NCI-H748 (cell line): ENCODE data around the gene BRD1.

Source experiments
- DNase-seq: peaks from one replicate; lab custom pipeline; 2025; ENCODE audit not compliant: unreplicated experiment; lab: John Stamatoyannopoulos, UW

The BRD1 gene

GRCh38 chr22:49803737-49804375 is 23.8 kb downstream of the BRD1 start:
- no peak for DNase-seq

- DNase-seq, result no peak
Measured at GRCh38 chr22:49803134-49803533, 24.5 kb downstream of the BRD1 start.

DNA sequence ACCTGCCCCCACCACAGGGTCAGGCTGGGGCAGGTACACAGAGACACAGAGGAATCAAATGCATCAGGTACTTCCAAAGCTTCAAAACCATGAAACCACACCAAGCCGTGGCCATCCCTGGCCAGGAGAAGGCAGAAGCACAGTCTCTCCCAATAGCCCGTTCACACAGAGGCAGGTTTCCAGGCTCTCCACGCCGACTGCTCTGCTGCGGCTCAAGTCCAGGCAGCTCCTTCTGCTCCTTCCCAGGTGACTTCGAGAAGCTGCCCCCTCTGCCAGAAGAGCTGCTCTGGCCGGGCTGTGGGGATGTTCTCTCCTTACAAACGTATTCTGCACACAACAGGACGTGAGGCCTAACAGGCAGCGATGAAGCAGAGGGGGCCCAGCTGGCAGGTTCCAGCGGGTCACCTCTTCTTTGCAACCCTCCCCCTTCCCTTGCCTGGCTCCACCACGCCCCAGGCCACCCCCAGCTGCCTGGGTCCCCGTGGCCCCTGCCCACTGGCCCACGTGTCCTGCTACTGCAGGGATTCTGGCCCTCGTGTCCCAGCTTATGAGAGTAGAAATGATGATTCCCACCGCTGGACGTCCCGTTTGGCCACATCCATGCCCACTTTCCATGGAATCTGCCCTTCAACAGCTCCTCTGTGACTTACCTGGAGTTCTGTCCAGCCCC is 26.1 kb downstream of the BRD1 start:
- DNase-seq, result no peak

- DNase-seq, result no peak
Measured at GRCh38 chr22:49800408-49801238, 27.1 kb downstream of the BRD1 start.

- DNase-seq, result no peak
Measured at GRCh38 chr22:49799431-49800075, 28.1 kb downstream of the BRD1 start.

- no peak for DNase-seq
Measured at GRCh38 chr22:49798486-49799151, 29.1 kb downstream of the BRD1 start.

DNA sequence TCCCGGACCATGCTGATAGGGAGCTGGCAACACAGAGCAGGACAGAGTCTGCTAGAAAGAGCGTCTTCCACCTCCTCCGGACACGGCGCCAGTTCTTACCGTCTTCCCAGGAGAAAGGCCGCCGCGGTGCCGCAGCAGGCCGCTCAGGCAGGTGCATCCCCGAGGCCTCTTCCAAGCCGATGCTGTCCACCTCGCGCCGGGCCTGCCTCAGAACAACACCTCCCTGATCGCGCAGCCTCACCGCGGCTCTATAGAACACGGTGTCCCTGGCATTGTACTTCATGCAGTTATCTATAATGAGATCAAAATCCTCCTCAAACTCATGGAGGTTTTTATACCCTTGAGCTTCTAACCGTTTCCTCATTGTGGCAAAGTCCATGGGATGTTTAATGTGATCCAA is 30.0 kb downstream of the BRD1 start:
- no peak for DNase-seq

DNA sequence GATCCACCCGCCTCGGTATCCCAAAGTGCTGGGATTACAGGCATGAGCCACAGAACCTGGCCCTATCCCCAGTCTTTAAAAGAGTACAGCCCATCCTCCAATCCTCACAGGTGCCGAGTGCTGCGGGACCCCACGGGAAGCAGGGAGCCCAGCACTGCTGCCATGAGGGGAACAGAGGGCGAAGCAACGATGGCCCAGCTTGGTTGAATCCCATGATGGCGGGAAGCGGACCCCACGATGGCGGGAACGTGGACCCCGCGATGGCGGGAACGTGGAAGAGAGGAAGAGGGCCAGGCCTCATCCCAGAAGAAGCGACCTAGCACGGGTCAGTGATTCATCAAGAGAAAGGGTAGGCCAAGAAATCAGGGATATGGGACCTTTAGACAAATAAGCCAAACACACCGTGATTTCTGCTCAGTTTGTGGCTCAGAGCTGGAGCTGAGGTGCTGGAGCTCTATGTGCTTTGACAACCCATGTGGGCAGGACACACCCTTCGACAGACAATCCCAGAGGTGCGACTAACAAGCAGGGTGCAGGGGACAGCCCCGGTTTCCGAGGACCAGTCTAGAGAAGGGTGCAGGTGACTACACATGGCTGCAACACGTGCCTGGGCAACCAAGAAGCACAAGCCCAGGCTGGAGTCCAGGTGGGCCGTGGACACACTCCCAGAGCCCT is 30.9 kb downstream of the BRD1 start:
- DNase-seq, result no peak

GRCh38 chr22:49795521-49795920 is 32.2 kb downstream of the BRD1 start:
- DNase-seq, result no peak

DNA sequence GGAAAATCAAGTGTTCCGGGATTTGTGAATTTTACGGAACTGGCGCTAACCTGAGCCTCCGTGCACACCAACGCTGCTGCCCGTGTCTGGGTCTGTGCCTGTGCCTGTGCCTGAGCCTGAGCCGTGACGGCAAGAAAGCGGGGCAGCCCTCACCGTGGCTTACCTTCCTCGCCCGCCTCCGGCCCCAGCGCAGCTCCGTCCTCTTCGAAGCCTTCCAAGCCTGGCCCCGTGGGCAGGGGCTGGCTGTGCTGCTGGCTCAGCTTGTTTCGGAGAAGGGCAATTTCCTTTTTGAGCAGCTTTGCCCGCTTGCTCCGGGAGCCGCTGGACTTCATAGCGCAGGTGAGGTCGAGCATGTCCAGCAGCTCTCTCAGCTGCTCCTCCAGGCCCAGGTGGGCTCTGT is 33.8 kb downstream of the BRD1 start:
- no peak for DNase-seq

DNA sequence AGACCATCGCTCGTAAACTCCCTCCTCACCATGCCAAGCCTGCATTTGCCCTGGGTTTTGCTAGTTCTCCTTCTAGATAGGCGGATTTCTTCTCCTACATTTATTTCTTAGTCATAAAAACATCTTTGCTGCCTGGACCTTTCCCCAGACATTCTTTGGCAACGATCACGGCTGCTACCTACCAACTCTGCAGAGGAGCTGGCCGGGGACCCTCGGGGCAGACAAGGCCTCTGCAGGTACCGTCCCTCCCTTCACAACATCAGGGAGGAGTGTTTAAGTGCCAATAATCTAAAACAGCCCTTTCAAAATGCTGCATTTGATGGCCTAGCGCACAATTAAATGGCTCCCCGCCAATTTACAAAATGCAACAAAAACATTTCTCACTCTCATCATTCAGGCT is 34.4 kb downstream of the BRD1 start:
- no peak for DNase-seq

GRCh38 chr22:49792107-49792506 is 35.6 kb downstream of the BRD1 start:
- no peak for DNase-seq

GRCh38 chr22:49791682-49792081 is 36.0 kb downstream of the BRD1 start:
- no peak for DNase-seq

DNA sequence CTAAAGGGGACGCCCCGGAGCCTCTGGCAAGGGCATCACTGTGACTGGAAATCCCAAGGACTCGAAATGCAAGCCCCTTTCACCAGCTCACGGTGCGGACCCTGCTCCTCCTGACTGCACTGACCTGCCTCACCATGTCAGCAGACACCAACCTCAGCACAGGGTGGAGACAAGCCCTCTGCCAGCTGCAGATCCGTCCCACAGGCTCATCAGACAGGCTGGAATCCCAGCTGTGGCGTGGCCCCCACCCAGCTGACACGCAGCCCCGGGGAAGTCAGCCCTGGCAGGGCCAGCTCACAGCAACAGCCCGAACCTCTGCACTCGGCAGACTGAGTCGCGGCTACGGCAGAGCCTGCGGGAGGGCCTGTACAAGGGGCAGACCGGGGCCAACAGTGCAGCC is 36.8 kb downstream of the BRD1 start:
- no peak for DNase-seq

DNA sequence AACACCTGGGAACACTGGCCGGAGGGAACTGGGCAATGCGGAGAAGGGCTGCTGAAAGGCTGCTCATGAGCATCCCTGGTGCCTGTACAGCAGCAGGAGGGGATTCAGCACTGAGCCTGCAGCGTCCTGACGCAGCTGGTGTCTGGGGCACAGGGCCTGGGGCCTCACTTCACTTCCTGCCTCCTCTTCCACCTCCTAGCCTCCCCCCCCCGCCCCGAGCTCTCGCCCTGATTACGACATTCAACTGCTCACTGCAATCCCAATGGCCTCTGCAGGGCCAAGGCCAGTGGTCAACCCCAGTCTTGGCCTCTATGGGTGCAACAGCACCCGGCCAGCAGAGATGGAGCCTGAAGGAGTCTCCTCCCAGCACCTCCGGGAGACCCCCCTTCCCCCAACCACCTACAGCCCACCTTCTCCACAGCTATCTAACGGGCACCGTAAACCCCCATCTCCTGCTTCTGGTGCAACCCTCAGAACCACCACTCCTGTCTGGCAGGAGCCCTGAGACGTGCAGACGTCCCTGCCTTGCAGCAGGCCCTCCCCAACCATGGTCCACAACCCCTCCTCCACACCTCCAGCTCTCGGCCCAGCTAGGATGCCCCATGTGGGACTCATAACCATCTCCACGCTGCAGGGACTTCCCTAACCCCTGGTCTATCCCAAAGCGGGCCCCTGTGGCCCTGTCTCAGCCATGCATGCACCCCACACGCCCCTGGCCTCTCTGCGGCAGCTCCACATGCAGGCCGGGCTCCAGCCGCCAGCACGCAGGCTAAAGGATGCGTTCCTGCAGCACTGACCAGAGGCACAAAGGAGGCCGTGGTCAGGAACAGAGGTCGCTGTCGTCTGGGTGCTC is 38.2 kb downstream of the BRD1 start:
- DNase-seq, result no peak

- DNase-seq, result no peak
Measured at GRCh38 chr22:49788504-49788903, 39.2 kb downstream of the BRD1 start.

DNA sequence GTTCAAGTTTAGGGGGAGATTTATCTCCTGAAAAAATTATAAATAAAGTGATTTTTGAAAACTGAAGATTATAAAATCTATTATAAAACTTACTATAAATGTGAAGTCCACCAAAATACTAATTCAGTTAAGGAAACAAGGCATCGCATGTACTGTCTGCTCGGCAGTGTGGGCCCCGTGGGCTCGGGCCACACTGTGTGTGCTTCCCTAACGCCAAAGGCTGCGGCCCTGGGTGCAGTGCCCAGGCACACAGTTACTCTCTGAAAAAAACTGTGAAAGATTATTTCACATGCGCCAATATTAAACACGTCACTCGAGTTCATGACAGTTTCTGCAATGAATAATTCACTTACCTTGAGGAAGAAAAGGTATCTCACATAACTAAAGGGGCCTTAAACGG is 39.8 kb downstream of the BRD1 start:
- DNase-seq, result no peak

- DNase-seq, result no peak
Measured at GRCh38 chr22:49786976-49787706, 40.5 kb downstream of the BRD1 start.
